K562 (cell line): ENCODE measurements around the gene ZNF646. TPM values are rescaled to one million over a fixed set of nuclear protein-coding genes. Genes with fewer than 3 reads are reported as not detected.

Experiments
- AFF4 ChIP-seq: sonication (generic); formaldehyde crosslinking; IDR thresholded peaks from 2 replicates; pipeline ENCODE4 v1.8.0; 2023; ENCODE audit warnings: mild to moderate bottlenecking, missing genetic modification reagents
- ASH1L ChIP-seq: fragments of 450-650 bp; IDR thresholded peaks from 2 replicates; pipeline ENCODE4 v1.6.1; 2018; ENCODE audit warnings: borderline replicate concordance, mild to moderate bottlenecking, low read depth; ENCODE audit not compliant: partially characterized antibody
- BHLHE40 ChIP-seq: IDR thresholded peaks from 2 replicates; pipeline ENCODE4 v1.6.1; 2011; ENCODE audit warnings: low read length, improper control_type of control experiment
- CBX1 ChIP-seq: sonication (generic); IDR thresholded peaks from 2 replicates; pipeline ENCODE4 v1.6.1; 2016; ENCODE audit warnings: antibody characterized with exemption, low read depth, mild to moderate bottlenecking
- CBX8 ChIP-seq: fragments of 200-600 bp; sonication (generic); IDR thresholded peaks from 2 replicates; pipeline ENCODE4 v1.6.1; 2012; ENCODE audit warnings: borderline replicate concordance, mixed run types, low read depth, mild to moderate bottlenecking, moderate library complexity, mixed read lengths, low read length, control low read depth, inconsistent platforms; ENCODE audit not compliant: poor library complexity, severe bottlenecking; ENCODE audit errors: extremely low read depth
- CREB3 ChIP-seq: fragments of 450-650 bp; conservative IDR thresholded peaks from 2 replicates; pipeline ENCODE4 v1.6.1; 2016; ENCODE audit warnings: missing genetic modification characterization, low read depth, mild to moderate bottlenecking, missing compliant biosample characterization, moderate library complexity
- EP400 ChIP-seq: fragments of 450-650 bp; IDR thresholded peaks from 2 replicates; pipeline ENCODE4 v1.6.1; 2017; ENCODE audit warnings: antibody characterized with exemption, mild to moderate bottlenecking, moderate library complexity
- FOXA1 ChIP-seq: fragments of 450-650 bp; IDR thresholded peaks from 2 replicates; pipeline ENCODE4 v1.6.1; 2016; ENCODE audit warnings: mild to moderate bottlenecking, borderline replicate concordance
- GTF2F1 ChIP-seq: IDR thresholded peaks from 2 replicates; pipeline ENCODE4 v1.6.1; 2011; ENCODE audit warnings: low read depth, low read length, improper control_type of control experiment
- KDM1A ChIP-seq, 2 experiments: fragments of 450-650 bp; IDR thresholded peaks; 2 replicates each; pipeline ENCODE4 v1.6.1; 2016; ENCODE audit warnings: mild to moderate bottlenecking in 2 of 2
- MCM5 ChIP-seq: fragments of 450-650 bp; IDR thresholded peaks from 2 replicates; pipeline ENCODE4 v1.6.1; 2016; ENCODE audit warnings: low read depth
- MTA2 ChIP-seq: fragments of 450-650 bp; IDR thresholded peaks from 2 replicates; pipeline ENCODE4 v1.6.1; 2016; ENCODE audit warnings: low read depth
- NFIX ChIP-seq: fragments of 250-450 bp; sonication (Bioruptor Pico); IDR thresholded peaks from 2 replicates; pipeline ENCODE4 v1.4.0; 2020; ENCODE audit warnings: low read depth, mild to moderate bottlenecking, moderate library complexity
- RNF219 ChIP-seq: fragments of 250-450 bp; sonication (Bioruptor Pico); IDR thresholded peaks from 2 replicates; pipeline ENCODE4 v1.5.0; 2022; ENCODE audit warnings: mild to moderate bottlenecking
- SMAD4 ChIP-seq: fragments of 250-450 bp; sonication (Bioruptor Pico); conservative IDR thresholded peaks from 2 replicates; pipeline ENCODE4 v1.8.0; 2021; ENCODE audit warnings: inconsistent platforms, mild to moderate bottlenecking, moderate library complexity
- SMARCA4 ChIP-seq: fragments of 450-650 bp; IDR thresholded peaks from 2 replicates; pipeline ENCODE4 v1.6.1; 2016
- ZBTB12 ChIP-seq: fragments of 250-450 bp; sonication (Bioruptor Pico); IDR thresholded peaks from 2 replicates; pipeline ENCODE4 v1.4.0; 2020
- ZNF507 ChIP-seq: conservative IDR thresholded peaks from 2 replicates; pipeline ENCODE4 v1.6.1; 2017; ENCODE audit warnings: missing genetic modification characterization, missing compliant biosample characterization
- ZNF75A ChIP-seq: fragments of 450-650 bp; formaldehyde crosslinking; IDR thresholded peaks from 2 replicates; pipeline ENCODE4 v1.4.0; 2020; ENCODE audit warnings: mild to moderate bottlenecking
- polyA plus RNA-seq, 8 experiments: library from polyadenylated mRNA; depleted of rRNA in 4 of 8; stranded (reverse) in 5 of 8; unstranded in 3 of 8; fragments of >200 nt; fragmentation: Nextera tagmentation in 2 of 8; fragmentation: Illumina TruSeq in 1 of 8; extraction: Ambion mirVana in 2 of 8; extraction: Trizol in 1 of 8; gene quantifications; 2 replicates each; pipeline versions ENCODE4 v1.2.1 to v1.2.3, GENCODE V29; 2011 to 2014; ENCODE audit warnings: inconsistent platforms in 1 of 8, missing spikeins in 1 of 8
- total RNA-seq, 7 experiments: library from RNA; depleted of rRNA in 6 of 7; stranded (reverse); fragments of >200 nt in 6 of 7; fragmentation: Illumina TruSeq in 2 of 7; extraction: Trizol in 2 of 7; gene quantifications; 2 replicates each; pipeline versions ENCODE4 v1.2.1 to v1.2.3, GENCODE V29; 2011 to 2021; ENCODE audit warnings: low replicate concordance in 1 of 7

Gene ZNF646
- total and polyA plus RNA-seq, 9 of the 15 experiments (the other 6 are each of a cell fraction or from before 2014, with no cell fraction given): 0.08 to 20.6 (median 8.0) TPM

DNA sequence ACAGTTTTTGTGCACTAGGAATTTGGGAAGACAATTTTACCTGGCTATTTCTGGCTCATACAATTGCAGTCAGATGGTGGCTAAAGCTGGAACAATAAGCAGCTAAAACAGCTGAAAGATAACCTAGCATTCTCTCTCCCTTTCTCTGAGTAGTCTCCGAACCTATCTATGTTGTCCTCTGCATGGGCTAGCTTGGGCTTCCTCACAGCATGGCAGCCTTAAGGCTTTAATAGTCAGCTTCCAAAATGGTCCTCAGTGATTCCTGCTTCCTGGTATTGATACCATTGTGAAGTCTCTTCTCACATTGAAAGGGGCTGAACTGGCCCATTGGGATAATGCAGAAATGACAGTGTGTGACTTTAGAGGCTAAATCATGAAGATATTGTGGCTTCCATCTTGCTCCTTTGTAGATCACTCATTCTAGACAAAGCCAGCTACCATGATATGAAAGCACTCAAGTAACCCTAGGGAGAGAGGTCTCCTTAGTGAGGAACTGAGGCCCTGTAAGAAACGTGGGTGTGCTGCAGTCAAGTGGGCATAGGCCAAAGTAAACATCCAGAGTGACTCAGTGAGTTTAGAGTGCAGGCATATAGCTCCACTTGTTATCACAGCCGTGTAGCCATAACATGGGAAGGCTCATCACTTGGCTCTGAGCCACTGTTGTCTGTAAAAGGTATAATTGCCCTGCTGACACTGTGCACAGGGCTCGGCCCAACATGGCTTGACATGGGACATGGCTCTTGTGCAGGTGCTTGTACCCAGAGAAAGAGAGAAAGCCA is 25.8 kb downstream of the ZNF646 start (continued):
- TF ChIP-seq CREB3 (tag) (no peak), FOXA1 (peak; percentile 83), BHLHE40 (no peak), CBX1 (no peak), CBX8 (no peak), RNF219 (CRISPR knock-in tag) (no peak), EP400 (peak; percentile 14; the same call in 1 of the 2 replicates), MTA2 (no peak), ZBTB12 (CRISPR knock-in tag) (no peak), SMARCA4 (0 out of 2 replicates have a peak, but pooled peaks have one; percentile 36), MCM5 (no peak), AFF4 (no peak), SMAD4 (CRISPR knock-in tag) (peak; percentile 70), ZNF507 (tag) (no peak), GTF2F1 (no peak), ASH1L (no peak), ZNF75A (CRISPR knock-in tag) (no peak), KDM1A (IDR thresholded peaks at IDR 0.05) (peak in 1 of 2 experiments; percentile 49; a peak in 1 of 4 replicates), NFIX (CRISPR knock-in tag) (no peak)
